Stomach (tissue), 9 donors: ENCODE measurements around the gene EPHA6. TPM values are rescaled to one million over a fixed set of nuclear protein-coding genes. Genes with fewer than 3 reads are reported as not detected.

Experiments used
- DNase-seq, 2 donors: peaks; one replicate each; pipeline versions ENCODE4 v3.0.0 to v3.0.0-alpha.2; 2013 to 2019
- H3K27ac ChIP-seq, 5 donors: fragments of 200-600 bp in 4 of 5; sonication (generic) in 4 of 5; one replicate each; pipeline ENCODE4 v1.5.1; 2013 to 2019; ENCODE audit warnings: mild to moderate bottlenecking in 1 of 5, moderate library complexity in 1 of 5
- H3K27me3 ChIP-seq, 3 donors: fragments of 200-600 bp; sonication (generic); one replicate each; pipeline ENCODE4 v1.5.1; 2017 to 2019; ENCODE audit warnings: mixed run types in 1 of 3
- H3K36me3 ChIP-seq, 4 donors: fragments of 200-600 bp; sonication (generic); 1 replicate in 3 of 4; 2 replicates in 1 of 4; pipeline ENCODE4 v1.5.1; 2016 to 2019
- H3K4me1 ChIP-seq, 4 donors: fragments of 200-600 bp; sonication (generic); one replicate each; pipeline ENCODE4 v1.5.1; 2016 to 2019
- H3K4me3 ChIP-seq, 4 donors: fragments of 200-600 bp; sonication (generic) in 3 of 4; one replicate each; pipeline ENCODE4 v1.5.1; 2016 to 2019; ENCODE audit warnings: mild to moderate bottlenecking in 1 of 4
- H3K9me3 ChIP-seq, 4 donors: fragments of 200-600 bp; sonication (generic); one replicate each; pipeline ENCODE4 v1.5.1; 2016 to 2019
- CTCF ChIP-seq, 7 experiments: fragments of 450-650 bp in 4 of 7; fragments of 200-600 bp in 3 of 7; sonication (generic) in 3 of 7; IDR thresholded peaks; one replicate each; pipeline ENCODE4 v1.5.1; 2016 to 2019; ENCODE audit warnings: antibody characterized with exemption in 7 of 7, control low read depth in 2 of 7, mild to moderate bottlenecking in 1 of 7
- EP300 ChIP-seq: sonication (generic); formaldehyde crosslinking; IDR thresholded peaks from one replicate; pipeline ENCODE4 v1.6.1; 2017; ENCODE audit warnings: antibody characterized with exemption
- POLR2A ChIP-seq, 4 donors: fragments of 450-650 bp; IDR thresholded peaks; one replicate each; pipeline ENCODE4 v1.6.1; 2016; ENCODE audit warnings: antibody characterized with exemption in 4 of 4, control low read depth in 2 of 4, mild to moderate bottlenecking in 1 of 4, moderate library complexity in 1 of 4
- POLR2AphosphoS5 ChIP-seq, 3 donors: sonication (generic); formaldehyde crosslinking; IDR thresholded peaks; one replicate each; pipeline ENCODE4 v1.6.1; 2016; ENCODE audit warnings: antibody characterized with exemption in 3 of 3
- WGBS, 5 donors: extraction: QIAGEN DNeasy Blood & Tissue Kit in 3 of 5; methylation state at CpG; one replicate each; pipeline versions ENCODE4 v1.1.5 to v1.1.7; 2013 to 2018; 5-methylcytosine and 5-hydroxymethylcytosine counted together
- intact Hi-C: fragments of 100-400 bp; cut with DNase I; formaldehyde crosslinking; loops from one replicate; pipeline ENCODE4 v1.15.1; 2023; ENCODE audit warnings: low total_unique reads
- polyA plus RNA-seq, 3 donors: library from polyadenylated mRNA; stranded (reverse); fragments of 200-250 nt; gene quantifications; one replicate each; pipeline ENCODE4 v1.2.3, GENCODE V29; 2013
- total RNA-seq, 5 donors: library from RNA; depleted of rRNA; stranded (reverse); fragments of >200 nt; gene quantifications; one replicate each; pipeline versions ENCODE4 v1.1.0 to v1.2.3, GENCODE V29; 2014 to 2016
- donor health status: healthy with polysubstance abuse.
- donor health status: Bipolar disorder and iron deficiency.
- donor health status: healthy.

EPHA6 gene
- total and polyA plus RNA-seq, 8 donors: 0.18 to 179 (median 14.7) TPM; not detected in 4

- H3K9me3 ChIP-seq: no peaks in the 10 kb centered on the region
- no peaks in the 10 kb centered on the region for H3K27me3 ChIP-seq
- intact Hi-C loops: no loop called here
- H3K27ac ChIP-seq: no peak overlapping the region
- DNase-seq: no peak
- WGBS, 5 donors: 84 to 93% (median 89%) methylated on average over 5 of the region's 5 CpGs
- H3K4me1 ChIP-seq: no peaks in the 10 kb centered on the region
- TF ChIP-seq POLR2AphosphoS5 (IDR thresholded peaks at IDR 0.05): no peak
- TF ChIP-seq EP300: no peak
- no peak for TF ChIP-seq POLR2A (IDR thresholded peaks at IDR 0.05)
- no peak for TF ChIP-seq CTCF (IDR thresholded peaks at IDR 0.05)
- no peaks in the 10 kb centered on the region for H3K36me3 ChIP-seq
- H3K4me3 ChIP-seq: no peak overlapping the region
These were observed 681.5 kb downstream of the EPHA6 start for GRCh38 chr3:97495896-97496295.

GRCh38 chr3:97497138-97497537 lies 682.7 kb downstream of the EPHA6 start:
- DNase-seq: no peak
- Histone ChIP-seq H3K27ac (no peak overlapping the region), H3K27me3 (no peaks in the 10 kb centered on the region), H3K4me1 (no peaks in the 10 kb centered on the region), H3K36me3 (no peaks in the 10 kb centered on the region), H3K4me3 (no peak overlapping the region), H3K9me3 (peaks cover 0 to 3% (median 0%) of the 10 kb centered on the region in 4 donors)
- TF ChIP-seq POLR2AphosphoS5 (IDR thresholded peaks at IDR 0.05): no peak
- no peak for TF ChIP-seq POLR2A (IDR thresholded peaks at IDR 0.05)
- TF ChIP-seq EP300: no peak
- TF ChIP-seq CTCF (IDR thresholded peaks at IDR 0.05): no peak
- intact Hi-C loops: no loop called here
- WGBS, 5 donors: 86 to 96% (median 94%) methylated on average over 1 of the region's 1 CpG

- intact Hi-C loops: no loop called here
- Histone ChIP-seq H3K27me3 (no peaks in the 10 kb centered on the region), H3K27ac (no peak overlapping the region), H3K36me3 (peaks cover 0 to 3% (median 0%) of the 10 kb centered on the region in 4 donors), H3K4me3 (no peak overlapping the region), H3K4me1 (no peaks in the 10 kb centered on the region), H3K9me3 (peaks cover 4 to 44% (median 17%) of the 10 kb centered on the region in 4 donors)
- no peak for DNase-seq
- 95 to 98% (median 96%) methylated on average over 2 of the region's 2 CpGs for WGBS, 5 donors
- TF ChIP-seq EP300 (no peak), CTCF (IDR thresholded peaks at IDR 0.05) (no peak), POLR2AphosphoS5 (IDR thresholded peaks at IDR 0.05) (no peak), POLR2A (IDR thresholded peaks at IDR 0.05) (no peak)
These were observed 690.1 kb downstream of the EPHA6 start for GRCh38 chr3:97504463-97504862.

GRCh38 chr3:97510795-97511194 lies 696.4 kb downstream of the EPHA6 start:
- Histone ChIP-seq H3K4me3 (no peak overlapping the region), H3K9me3 (peaks cover 0 to 19% (median under 1%) of the 10 kb centered on the region in 4 donors), H3K4me1 (peaks cover 0 to 12% (median 5%) of the 10 kb centered on the region in 4 donors), H3K27ac (no peak overlapping the region), H3K27me3 (no peaks in the 10 kb centered on the region), H3K36me3 (no peaks in the 10 kb centered on the region)
- 54 to 79% (median 54%) methylated on average over 4 of the region's 4 CpGs for WGBS, 5 donors
- DNase-seq: peak in 1 of 2 donors; percentile 10
- TF ChIP-seq CTCF (IDR thresholded peaks at IDR 0.05): no peak
- TF ChIP-seq EP300: no peak
- no peak for TF ChIP-seq POLR2A (IDR thresholded peaks at IDR 0.05)
- no peak for TF ChIP-seq POLR2AphosphoS5 (IDR thresholded peaks at IDR 0.05)
- intact Hi-C loops: no loop called here
